T-cell (primary cell): ENCODE results near the gene CGAS. TPM values are rescaled to one million over a fixed set of nuclear protein-coding genes. Genes with fewer than 3 reads are reported as not detected.

ENCODE experiments used
- ATAC-seq, 4 experiments: fragments of 200-7000 bp in 3 of 4; fragments of 150-1000 bp in 1 of 4; cut with Tn5 transposase; replicated peaks in 1 of 4; 1 replicate in 3 of 4; 2 replicates in 1 of 4; pipeline ENCODE4 v1.10.0; 2021; ENCODE audit warnings: moderate library complexity in 3 of 4, mild to moderate bottlenecking in 2 of 4, moderate number of reproducible peaks in 1 of 4
- CTCF ChIA-PET, 2 donors: fragments of 300-600 bp; sonication (Branson Sonifier 250); formaldehyde crosslinking; loops; one replicate each; lab custom pipeline; 2022; ENCODE audit warnings: antibody characterized with exemption in 2 of 2; lab: Charles Lee
- POLR2A ChIA-PET, 2 donors: fragments of 300-600 bp; sonication (Branson Sonifier 250); formaldehyde crosslinking; loops; one replicate each; lab custom pipeline; 2022; ENCODE audit warnings: antibody characterized with exemption in 2 of 2; lab: Charles Lee
- DNase-seq, 35 experiments: peaks; one replicate each; pipeline versions ENCODE4 v3.0.0 to v3.0.0-alpha.2; 2013 to 2023
- H3K27ac ChIP-seq: one replicate; pipeline ENCODE4 v1.5.1; 2013; ENCODE audit warnings: low read length
- H3K27me3 ChIP-seq, 2 experiments: replicated peaks in 1 of 2; 1 replicate in 1 of 2; 2 replicates in 1 of 2; pipeline versions ENCODE4 v1.6.1 to v1.7.0; 2013; ENCODE audit warnings: low read length in 1 of 2, mixed read lengths in 1 of 2; ENCODE audit not compliant: control insufficient read depth in 2 of 2, insufficient read depth in 2 of 2; ENCODE audit errors: extremely low read depth in 1 of 2
- H3K36me3 ChIP-seq, 2 donors: 1 replicate in 1 of 2; 2 replicates in 1 of 2; pipeline versions ENCODE4 v1.6.1 to v1.7.0; 2013; ENCODE audit warnings: low read length in 1 of 2; ENCODE audit not compliant: control insufficient read depth in 2 of 2, insufficient read depth in 1 of 2; ENCODE audit errors: extremely low read depth in 1 of 2
- H3K4me1 ChIP-seq, 2 experiments: 1 replicate in 1 of 2; 2 replicates in 1 of 2; pipeline versions ENCODE4 v1.6.1 to v1.7.0; 2013; ENCODE audit warnings: low read length in 2 of 2, mixed read lengths in 1 of 2; ENCODE audit not compliant: insufficient read depth in 2 of 2, control insufficient read depth in 1 of 2; ENCODE audit errors: extremely low read depth in 1 of 2
- H3K4me3 ChIP-seq, 2 donors: 1 replicate in 1 of 2; 2 replicates in 1 of 2; pipeline versions ENCODE4 v1.5.1 to v1.7.0; 2013; ENCODE audit warnings: mild to moderate bottlenecking in 2 of 2, low read length in 1 of 2, moderate library complexity in 1 of 2; ENCODE audit not compliant: control insufficient read depth in 1 of 2; ENCODE audit errors: extremely low read depth in 1 of 2
- H3K9me3 ChIP-seq: 2 replicates; pipeline ENCODE4 v1.7.0; 2013
- H3K27ac Mint-ChIP-seq, 2 donors: one replicate each; pipeline ENCODE4 v1.8.0; 2020 to 2021; ENCODE audit warnings: mild to moderate bottlenecking in 2 of 2, mixed read lengths in 2 of 2
- H3K27me3 Mint-ChIP-seq, 2 donors: one replicate each; pipeline ENCODE4 v1.8.0; 2021 to 2022; ENCODE audit warnings: mixed read lengths in 2 of 2
- H3K36me3 Mint-ChIP-seq: one replicate; pipeline ENCODE4 v1.8.0; 2021; ENCODE audit warnings: mixed read lengths
- H3K4me1 Mint-ChIP-seq, 3 donors: one replicate each; pipeline ENCODE4 v1.8.0; 2020 to 2022; ENCODE audit warnings: mixed read lengths in 3 of 3, mild to moderate bottlenecking in 1 of 3
- H3K4me3 Mint-ChIP-seq, 3 donors: one replicate each; pipeline ENCODE4 v1.8.0; 2020 to 2022; ENCODE audit warnings: mild to moderate bottlenecking in 3 of 3, mixed read lengths in 3 of 3, moderate library complexity in 3 of 3
- H3K9me3 Mint-ChIP-seq, 3 donors: one replicate each; pipeline ENCODE4 v1.8.0; 2020 to 2022; ENCODE audit warnings: mixed read lengths in 3 of 3
- WGBS: methylation state at CpG from one replicate; pipeline ENCODE4 v1.1.5; 2013; ENCODE audit warnings: missing lambda C conversion rate; ENCODE audit not compliant: insufficient coverage; 5-methylcytosine and 5-hydroxymethylcytosine counted together
- total RNA-seq, 35 experiments: library from RNA in 6 of 35; stranded (reverse) in 6 of 35; fragments of 120-200 nt in 1 of 35; gene quantifications; one replicate each; pipeline versions ENCODE4 v1.2.1 to v1.2.4 and lab custom pipeline; 2013 to 2026

The CGAS gene
- total RNA-seq, 5 donors from 2014 or later (not counting 1 experiment from before 2014, with no cell fraction given) = 6.9 to 14.9 (median 12.8) TPM

GRCh38 chr6:73477407-73477806 is 25.3 kb upstream of the CGAS start:
- Histone ChIP-seq H3K9me3 (no peaks in the 10 kb centered on the region), H3K36me3 (peaks cover 16 to 81% of the 10 kb centered on the region in 2 donors), H3K4me3 (no peak overlapping the region), H3K4me1 (no peaks in the 10 kb centered on the region), H3K27ac (no peak overlapping the region), H3K27me3 (no peaks in the 10 kb centered on the region)
- WGBS = no CpG with 5 or more reads among the region's 4 CpGs
- CTCF ChIA-PET = interaction anchor here in 1 of 2 donors (0.7 kb wide), 1 partner anchor 14 kb away, joined by 3 read pairs; no protein-coding TSS in a partner anchor
- no peak for DNase-seq
- Mint-ChIP-seq H3K4me3 (no peak overlapping the region), H3K27me3 (no peaks in the 10 kb centered on the region), H3K9me3 (no peaks in the 10 kb centered on the region), H3K27ac (no peak overlapping the region), H3K4me1 (peaks cover 0 to under 1% (median 0%) of the 10 kb centered on the region in 3 donors), H3K36me3 (peaks cover 37% of the 10 kb centered on the region)
- POLR2A ChIA-PET = interaction anchor here in 1 of 2 donors (0.7 kb wide), 1 partner anchor 11 kb away, joined by 18 read pairs; no protein-coding TSS in a partner anchor
- no peak for ATAC-seq

- POLR2A ChIA-PET = interaction anchor here in 1 of 2 donors (0.7 kb wide), 1 partner anchor 11 kb away, joined by 18 read pairs; no protein-coding TSS in a partner anchor
- H3K4me1 Mint-ChIP-seq = peaks cover 4 to 6% (median 5%) of the 10 kb centered on the region in 3 donors
Observed at GRCh38 chr6:73476723-73477122, 24.6 kb upstream of the CGAS start.

GRCh38 chr6:73471686-73472290 is 19.7 kb upstream of the CGAS start:
- peak overlapping the region; percentile 75 to 82 for H3K27ac Mint-ChIP-seq
- DNase-seq = no peak
- POLR2A ChIA-PET = interaction anchor here in 1 of 2 donors (0.5 to 1.1 kb wide), 2 partner anchors 10 to 19 kb away, joined by 3 to 6 read pairs; partner anchors contain the start of gene MTO1
- no peaks in the 10 kb centered on the region for H3K9me3 ChIP-seq
- H3K27me3 ChIP-seq = no peaks in the 10 kb centered on the region
- no peaks in the 10 kb centered on the region for H3K9me3 Mint-ChIP-seq
- no peak for ATAC-seq
- H3K4me1 Mint-ChIP-seq = peaks cover 7 to 15% (median 8%) of the 10 kb centered on the region in 3 donors
- CTCF ChIA-PET = interaction anchor here (0.6 to 1.1 kb wide), 6 partner anchors 10 to 182 kb away, joined by 3 to 4 read pairs (median 3); partner anchors contain the start of gene MTO1 (in 1 of the 2)
- H3K27ac ChIP-seq = peak overlapping the region; percentile 36
- no peaks in the 10 kb centered on the region for H3K27me3 Mint-ChIP-seq
- H3K4me3 Mint-ChIP-seq = peak overlapping the region in 1 of 3 donors; percentile 5
- H3K4me3 ChIP-seq = no peak overlapping the region
- H3K36me3 ChIP-seq = peaks cover 26 to 78% of the 10 kb centered on the region in 2 donors
- peaks cover 29% of the 10 kb centered on the region for H3K36me3 Mint-ChIP-seq
- WGBS = no CpG with 5 or more reads among the region's 2 CpGs
- peaks cover 0 to 3% of the 10 kb centered on the region in 2 experiments for H3K4me1 ChIP-seq

More at GRCh38 chr6:73476723-73477122, 24.6 kb upstream of the CGAS start:
- Histone ChIP-seq H3K27me3 (no peaks in the 10 kb centered on the region), H3K4me3 (no peak overlapping the region), H3K27ac (no peak overlapping the region), H3K4me1 (no peaks in the 10 kb centered on the region), H3K9me3 (no peaks in the 10 kb centered on the region), H3K36me3 (peaks cover 10 to 76% of the 10 kb centered on the region in 2 donors)
- Mint-ChIP-seq H3K27me3 (no peaks in the 10 kb centered on the region), H3K27ac (no peak overlapping the region), H3K9me3 (no peaks in the 10 kb centered on the region), H3K4me3 (no peak overlapping the region), H3K36me3 (peaks cover 40% of the 10 kb centered on the region)
- no peak for ATAC-seq
- 95% methylated on average over 7 of the region's 10 CpGs for WGBS
- DNase-seq = no peak
- CTCF ChIA-PET = interaction anchor here in 1 of 2 donors (0.6 to 0.7 kb wide), 3 partner anchors 14 to 81 kb away, joined by 3 read pairs; no protein-coding TSS in a partner anchor

GRCh38 chr6:73461537-73462350 is 9.6 kb upstream of the CGAS start, which contains the start of gene MTO1:
MTO1 (plus strand) TSS chr6:73461737; CDS start chr6:73461855, 118 bp downstream.
- H3K9me3 Mint-ChIP-seq = no peaks in the 10 kb centered on the region

GRCh38 chr6:73460056-73460455 is 8.0 kb upstream of the CGAS start:
- Mint-ChIP-seq H3K4me1 (peaks cover 40 to 54% (median 42%) of the 10 kb centered on the region in 3 donors), H3K4me3 (peak overlapping the region; percentile 47 to 88 (median 87)), H3K9me3 (no peaks in the 10 kb centered on the region), H3K36me3 (peaks cover 9% of the 10 kb centered on the region), H3K27me3 (no peaks in the 10 kb centered on the region), H3K27ac (peak overlapping the region; percentile 87 to 92)
- Histone ChIP-seq H3K27me3 (no peaks in the 10 kb centered on the region), H3K4me1 (peaks cover 2 to 36% of the 10 kb centered on the region in 2 experiments), H3K4me3 (no peak overlapping the region), H3K27ac (peak overlapping the region; percentile 93), H3K9me3 (no peaks in the 10 kb centered on the region), H3K36me3 (peaks cover 0 to 4% of the 10 kb centered on the region in 2 donors)
- ChIA-PET POLR2A (no interaction called here), CTCF (interaction anchor here in 1 of 2 donors (0.7 kb wide), 2 partner anchors 16 to 70 kb away, joined by 3 to 4 read pairs; no protein-coding TSS in a partner anchor)
- WGBS = 63% methylated on average over 1 of the region's 5 CpGs
- DNase-seq = no peak
- ATAC-seq = no peak

More at GRCh38 chr6:73461537-73462350, 9.6 kb upstream of the CGAS start, which contains the start of gene MTO1:
- Mint-ChIP-seq H3K4me1 (peaks cover 42 to 54% (median 43%) of the 10 kb centered on the region in 3 donors), H3K36me3 (peaks cover 18% of the 10 kb centered on the region), H3K27ac (peak within 1 kb of the TSS; percentile 94 to 97), H3K4me3 (peak within 1 kb of the TSS; percentile 88 to 96 (median 93)), H3K27me3 (no peaks in the 10 kb centered on the region)
- DNase-seq (peak; percentile 65 to 93 (median 85)), ATAC-seq (peak; percentile 95 to 97 (median 96))
- ChIA-PET POLR2A (interaction anchor here (0.5 to 2.2 kb wide), 17 partner anchors 9 to 1777 kb away, joined by 3 to 25 read pairs (median 4); partner anchors contain the start of genes CGAS (in 1 of the 2) and EEF1A1 (in 1 of the 2)), CTCF (interaction anchor here (0.6 to 1.9 kb wide), 19 partner anchors 9 to 1051 kb away, joined by 3 to 17 read pairs (median 4); partner anchors contain the start of genes CGAS (in 1 of the 2) and SLC17A5 (in 1 of the 2))
- peaks cover 0 to 16% of the 10 kb centered on the region in 2 donors for H3K36me3 ChIP-seq
- H3K9me3 ChIP-seq = no peaks in the 10 kb centered on the region
- H3K27me3 ChIP-seq = no peaks in the 10 kb centered on the region
- peak within 1 kb of the TSS; percentile 78 to 84 for H3K4me3 ChIP-seq
- peak within 1 kb of the TSS; percentile 93 for H3K27ac ChIP-seq
- 0% methylated on average over 46 of the region's 55 CpGs for WGBS
- peaks cover 2 to 36% of the 10 kb centered on the region in 2 experiments for H3K4me1 ChIP-seq
